HL-60 (cell line): ENCODE measurements around the gene PTX4.

Source experiments
- CTCF ChIP-seq: IDR thresholded peaks from one replicate; pipeline ENCODE4 v1.5.1; 2011; ENCODE audit warnings: low read length, control low read depth, inconsistent platforms; ENCODE audit not compliant: insufficient read depth
- GABPA ChIP-seq: IDR thresholded peaks from 2 replicates; pipeline ENCODE4 v1.6.1; 2012; ENCODE audit warnings: low read depth
- POLR2AphosphoS5 ChIP-seq: IDR thresholded peaks from 2 replicates; pipeline ENCODE4 v1.6.1; 2012; ENCODE audit warnings: low read depth
- REST ChIP-seq: IDR thresholded peaks from 2 replicates; pipeline ENCODE4 v1.6.1; 2012; ENCODE audit warnings: low read depth; ENCODE audit not compliant: insufficient replicate concordance

GRCh38 chr16:1492923-1493745 lies 4.4 kb upstream of the PTX4 start, which contains the start of gene TELO2:
- TF ChIP-seq REST = no peak
- TF ChIP-seq POLR2AphosphoS5 = peak; percentile 58; the same call in 1 of the 2 replicates
- TF ChIP-seq CTCF = no peak
- TF ChIP-seq GABPA = no peak
